ENCODE data around the gene FMNL1.

DNA sequence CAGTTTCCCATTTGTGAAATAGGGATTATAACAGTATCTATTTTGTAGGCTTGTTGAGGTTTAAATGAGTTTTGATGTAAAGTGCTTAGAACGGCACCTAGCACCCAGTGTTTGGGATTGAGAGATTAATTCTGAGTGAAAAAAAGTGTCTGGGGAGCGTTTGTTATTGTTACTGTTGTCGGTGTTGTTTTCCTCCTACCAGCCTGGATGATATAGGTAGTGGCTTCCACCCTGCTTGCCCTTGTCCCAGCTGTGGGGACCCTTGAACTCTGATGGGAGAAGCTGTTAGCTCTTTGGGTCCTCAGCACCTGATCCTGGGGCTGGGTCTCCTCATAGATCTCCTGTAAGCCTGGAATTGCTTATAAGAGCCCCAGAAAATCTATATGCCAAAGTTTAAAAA lies 4.9 kb downstream of the FMNL1 start:
- TF ChIP-seq, protein P1, sequence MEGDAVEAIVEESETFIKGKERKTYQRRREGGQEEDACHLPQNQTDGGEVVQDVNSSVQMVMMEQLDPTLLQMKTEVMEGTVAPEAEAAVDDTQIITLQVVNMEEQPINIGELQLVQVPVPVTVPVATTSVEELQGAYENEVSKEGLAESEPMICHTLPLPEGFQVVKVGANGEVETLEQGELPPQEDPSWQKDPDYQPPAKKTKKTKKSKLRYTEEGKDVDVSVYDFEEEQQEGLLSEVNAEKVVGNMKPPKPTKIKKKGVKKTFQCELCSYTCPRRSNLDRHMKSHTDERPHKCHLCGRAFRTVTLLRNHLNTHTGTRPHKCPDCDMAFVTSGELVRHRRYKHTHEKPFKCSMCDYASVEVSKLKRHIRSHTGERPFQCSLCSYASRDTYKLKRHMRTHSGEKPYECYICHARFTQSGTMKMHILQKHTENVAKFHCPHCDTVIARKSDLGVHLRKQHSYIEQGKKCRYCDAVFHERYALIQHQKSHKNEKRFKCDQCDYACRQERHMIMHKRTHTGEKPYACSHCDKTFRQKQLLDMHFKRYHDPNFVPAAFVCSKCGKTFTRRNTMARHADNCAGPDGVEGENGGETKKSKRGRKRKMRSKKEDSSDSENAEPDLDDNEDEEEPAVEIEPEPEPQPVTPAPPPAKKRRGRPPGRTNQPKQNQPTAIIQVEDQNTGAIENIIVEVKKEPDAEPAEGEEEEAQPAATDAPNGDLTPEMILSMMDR (conservative IDR thresholded peaks at IDR 0.05), result no peak
- no peak for TF ChIP-seq ZFX (IDR thresholded peaks at IDR 0.05)
